Vagina (tissue), 2 donors: ENCODE results near the gene PADI1.

Source experiments
- CTCF ChIP-seq, 3 experiments: fragments of 450-650 bp in 2 of 3; fragments of 200-600 bp in 1 of 3; sonication (generic) in 1 of 3; IDR thresholded peaks; one replicate each; pipeline ENCODE4 v1.5.1; 2017 to 2019; ENCODE audit warnings: antibody characterized with exemption in 3 of 3, mild to moderate bottlenecking in 2 of 3, moderate library complexity in 2 of 3
- POLR2A ChIP-seq, 2 donors: fragments of 450-650 bp; IDR thresholded peaks; one replicate each; pipeline ENCODE4 v1.6.1; 2017; ENCODE audit warnings: antibody characterized with exemption in 2 of 2, mild to moderate bottlenecking in 2 of 2, moderate library complexity in 2 of 2
- POLR2AphosphoS5 ChIP-seq, 2 donors: sonication (generic); formaldehyde crosslinking; IDR thresholded peaks; one replicate each; pipeline ENCODE4 v1.9.0; 2017; ENCODE audit warnings: antibody characterized with exemption in 2 of 2, mild to moderate bottlenecking in 2 of 2, low read depth in 1 of 2; ENCODE audit not compliant: insufficient read depth in 1 of 2

- TF ChIP-seq CTCF (IDR thresholded peaks at IDR 0.05) (no peak), POLR2AphosphoS5 (IDR thresholded peaks at IDR 0.05; ENCODE audit: insufficient read depth in 1 of 2, low read depth in 1 of 2) (no peak), POLR2A (IDR thresholded peaks at IDR 0.05) (no peak)
Observed at GRCh38 chr1:17196496-17197185, 8.3 kb upstream of the PADI1 start.
